T follicular helper cell (primary cell): ENCODE measurements around the gene CD300LF.

Source experiments
- DNase-seq: peaks from one replicate; pipeline ENCODE4 v3.0.0-alpha.2; 2020; ENCODE audit warnings: low read depth

CD300LF gene

GRCh38 chr17:74729866-74730265 is 17.1 kb upstream of the CD300LF start:
- no peak for DNase-seq

- no peak for DNase-seq
Observed at GRCh38 chr17:74729368-74729767, 16.6 kb upstream of the CD300LF start.

- no peak for DNase-seq
Observed at GRCh38 chr17:74728702-74729075, 16.0 kb upstream of the CD300LF start.

GRCh38 chr17:74728033-74728701 is 15.4 kb upstream of the CD300LF start:
- no peak for DNase-seq

- DNase-seq, result no peak
Observed at GRCh38 chr17:74725111-74725510, 12.4 kb upstream of the CD300LF start.

GRCh38 chr17:74723891-74724290 is 11.2 kb upstream of the CD300LF start:
- DNase-seq, result no peak

GRCh38 chr17:74722782-74723181 is 10.1 kb upstream of the CD300LF start:
- no peak for DNase-seq

- DNase-seq, result no peak
Observed at GRCh38 chr17:74720506-74720905, 7.8 kb upstream of the CD300LF start.

GRCh38 chr17:74715144-74715543 is 2.4 kb upstream of the CD300LF start:
- DNase-seq, result no peak

GRCh38 chr17:74713171-74713755 is 540 bp upstream of the CD300LF start:
- no peak for DNase-seq

- no peak for DNase-seq
Observed at GRCh38 chr17:74712301-74712700, 422 bp downstream of the CD300LF start.

GRCh38 chr17:74711058-74711824 is 1.5 kb downstream of the CD300LF start:
- no peak for DNase-seq

- DNase-seq, result no peak
Observed at GRCh38 chr17:74704544-74704943, 8.2 kb downstream of the CD300LF start.

GRCh38 chr17:74703311-74703710 is 9.4 kb downstream of the CD300LF start:
- no peak for DNase-seq

- no peak for DNase-seq
Observed at GRCh38 chr17:74702116-74702871, 10.4 kb downstream of the CD300LF start.

GRCh38 chr17:74699236-74699635 is 13.5 kb downstream of the CD300LF start:
- DNase-seq, result no peak

GRCh38 chr17:74698069-74698468 is 14.7 kb downstream of the CD300LF start:
- no peak for DNase-seq

GRCh38 chr17:74697515-74697914 is 15.2 kb downstream of the CD300LF start:
- DNase-seq, result no peak

- DNase-seq, result no peak
Observed at GRCh38 chr17:74695629-74696028, 17.1 kb downstream of the CD300LF start.

GRCh38 chr17:74694081-74694480 is 18.6 kb downstream of the CD300LF start:
- DNase-seq, result no peak

GRCh38 chr17:74691151-74691550 is 21.6 kb downstream of the CD300LF start:
- DNase-seq, result no peak

- no peak for DNase-seq
Observed at GRCh38 chr17:74690409-74690825, 22.3 kb downstream of the CD300LF start.
